Heart right ventricle (tissue), 16 donors: ENCODE results near the gene PSD4. TPM values are rescaled to one million over a fixed set of nuclear protein-coding genes. Genes with fewer than 3 reads are reported as not detected.

Source experiments
- ATAC-seq, 8 donors: fragments of 200-7000 bp; cut with Tn5 transposase; one replicate each; pipeline ENCODE4 v1.9.1; 2020; ENCODE audit warnings: mild to moderate bottlenecking in 8 of 8, moderate library complexity in 8 of 8, moderate number of reproducible peaks in 1 of 8
- DNase-seq, 2 donors: peaks; one replicate each; pipeline ENCODE4 v3.0.0-alpha.2; 2020
- H3K27ac ChIP-seq, 10 donors: fragments of 200-600 bp; sonication (generic) in 2 of 10; one replicate each; pipeline versions ENCODE4 v1.5.0 to v1.8.0; 2020 to 2022; ENCODE audit warnings: mild to moderate bottlenecking in 3 of 10
- H3K27me3 ChIP-seq, 7 donors: fragments of 200-600 bp; one replicate each; pipeline ENCODE4 v1.8.0; 2021 to 2022; ENCODE audit warnings: mild to moderate bottlenecking in 2 of 7
- H3K36me3 ChIP-seq, 9 donors: fragments of 200-600 bp; sonication (generic) in 1 of 9; one replicate each; pipeline versions ENCODE4 v1.5.0 to v1.8.0; 2020 to 2022; ENCODE audit warnings: mild to moderate bottlenecking in 2 of 9
- H3K4me1 ChIP-seq, 9 donors: fragments of 200-600 bp; sonication (generic) in 1 of 9; one replicate each; pipeline versions ENCODE4 v1.5.0 to v1.8.0; 2020 to 2022; ENCODE audit warnings: mild to moderate bottlenecking in 4 of 9
- H3K4me3 ChIP-seq, 10 donors: fragments of 200-600 bp; sonication (generic) in 2 of 10; one replicate each; pipeline versions ENCODE4 v1.5.0 to v1.8.0; 2020 to 2022; ENCODE audit warnings: mild to moderate bottlenecking in 7 of 10, moderate library complexity in 2 of 10
- H3K9me3 ChIP-seq, 11 donors: fragments of 200-600 bp in 10 of 11; sonication (generic) in 2 of 11; one replicate each; pipeline versions ENCODE4 v1.5.0 to v1.8.0; 2013 to 2022; ENCODE audit warnings: mild to moderate bottlenecking in 2 of 11, control low read depth in 1 of 11, moderate library complexity in 1 of 11
- CTCF ChIP-seq, 9 donors: fragments of 200-600 bp; sonication (generic) in 2 of 9; IDR thresholded peaks; one replicate each; pipeline versions ENCODE4 v1.5.0 to v1.8.0; 2021 to 2022; ENCODE audit warnings: antibody characterized with exemption in 9 of 9, mild to moderate bottlenecking in 5 of 9, moderate library complexity in 1 of 9
- WGBS, 2 donors: extraction: QIAGEN DNeasy Blood & Tissue Kit; methylation state at CpG; one replicate each; pipeline ENCODE4 v1.1.7; 2013; ENCODE audit warnings: inconsistent platforms in 1 of 2; 5-methylcytosine and 5-hydroxymethylcytosine counted together
- intact Hi-C, 10 donors: fragments of 100-400 bp; cut with DNase I; formaldehyde crosslinking; loops; one replicate each; pipeline versions ENCODE4 v1.11.1 to v1.14.2; 2022
- polyA plus RNA-seq, 2 donors: library from polyadenylated mRNA; stranded (reverse); fragments of 200-250 nt; gene quantifications; one replicate each; pipeline ENCODE4 v1.2.3, GENCODE V29; 2013
- total RNA-seq, 10 donors: library from RNA; stranded (reverse); fragmentation: NEBNext Ultra II Directional in 3 of 10; extraction: Animal tissue kit (Norgen Biotek cat#: 25700) in 3 of 10; gene quantifications; one replicate each; pipeline versions ENCODE4 v1.2.1 to v1.2.4, GENCODE V29; 2021 to 2023
- donor health status: Arrhythmogenic right ventricular cardiomyopathy.
- donor health status: ischemic (EF 13 %, LVEDD 7.1; RV severe dilation, severe dysfunction).
- donor health status: healthy with polysubstance abuse.
- donor health status: DM: no; HTN: yes; CAD: no.
- donor health status: DM: no; HTN: no; CAD: no.
- donor health status: ischemic (EF 25% LVEDD 6.9; RV normal size, moderate dysfunction).
- donor health status: ischemic (EF 25% LVEDD 5.7; RV mildly dilated, moderate dysfunction).
- donor health status: healthy.
- donor health status: DM: yes; HTN: yes; CAD: no.
- donor health status: Ischemic cardiomyopathy.
- donor health status: ischemic (EF 35%, LVEDD 5.7; RV mildly dilated, moderate dysfunction).
- donor health status: nonischemic (EF 11% LVEDD 7.7; RV severe dilation, severe dysfunction).
- donor health status: DM: yes; HTN: yes; CAD: no.
- donor health status: PGD.
- donor health status: ischemic (EF 29% LVEDD 5.4; RV normal size, mild dysfunction).
- donor health status: nonischemic (EF 23%, LVEDD 6.1; RV moderate dilation, normal function).

The PSD4 gene
- total and polyA plus RNA-seq, 12 donors = 1.0 to 13.0 (median 1.7) TPM

- no peak overlapping the region for H3K27ac ChIP-seq
- WGBS, 2 donors = 84 to 90% methylated on average over 7 of the region's 7 CpGs
- DNase-seq (no peak), ATAC-seq (no peak)
- H3K9me3 ChIP-seq = no peaks in the 10 kb centered on the region
- peaks cover 0 to 12% (median 0%) of the 10 kb centered on the region in 9 donors for H3K36me3 ChIP-seq
- no peaks in the 10 kb centered on the region for H3K27me3 ChIP-seq
- peaks cover 0 to 6% (median 0%) of the 10 kb centered on the region in 9 donors for H3K4me1 ChIP-seq
- no peak overlapping the region for H3K4me3 ChIP-seq
- intact Hi-C loops = loop anchor here in 1 of 10 donors (10.0 kb wide), 2 partner anchors 63 to 243 kb away; no protein-coding TSS in a partner anchor
- TF ChIP-seq CTCF (IDR thresholded peaks at IDR 0.05) = no peak
Observed at GRCh38 chr2:113131352-113132185, 42.2 kb upstream of the PSD4 start.

GRCh38 chr2:113132414-113133021 lies 41.3 kb upstream of the PSD4 start:
- DNase-seq (no peak), ATAC-seq (no peak)
- Histone ChIP-seq H3K4me3 (no peak overlapping the region), H3K27ac (no peak overlapping the region), H3K36me3 (peaks cover 0 to 12% (median 0%) of the 10 kb centered on the region in 9 donors), H3K27me3 (peaks cover 0 to 3% (median 0%) of the 10 kb centered on the region in 7 donors), H3K9me3 (no peaks in the 10 kb centered on the region), H3K4me1 (no peaks in the 10 kb centered on the region)
- WGBS, 2 donors = 89 to 92% methylated on average over 17 of the region's 17 CpGs
- TF ChIP-seq CTCF (IDR thresholded peaks at IDR 0.05) = no peak
- intact Hi-C loops = loop anchor here in 1 of 10 donors (10.0 kb wide), 2 partner anchors 62 to 242 kb away; no protein-coding TSS in a partner anchor

DNA sequence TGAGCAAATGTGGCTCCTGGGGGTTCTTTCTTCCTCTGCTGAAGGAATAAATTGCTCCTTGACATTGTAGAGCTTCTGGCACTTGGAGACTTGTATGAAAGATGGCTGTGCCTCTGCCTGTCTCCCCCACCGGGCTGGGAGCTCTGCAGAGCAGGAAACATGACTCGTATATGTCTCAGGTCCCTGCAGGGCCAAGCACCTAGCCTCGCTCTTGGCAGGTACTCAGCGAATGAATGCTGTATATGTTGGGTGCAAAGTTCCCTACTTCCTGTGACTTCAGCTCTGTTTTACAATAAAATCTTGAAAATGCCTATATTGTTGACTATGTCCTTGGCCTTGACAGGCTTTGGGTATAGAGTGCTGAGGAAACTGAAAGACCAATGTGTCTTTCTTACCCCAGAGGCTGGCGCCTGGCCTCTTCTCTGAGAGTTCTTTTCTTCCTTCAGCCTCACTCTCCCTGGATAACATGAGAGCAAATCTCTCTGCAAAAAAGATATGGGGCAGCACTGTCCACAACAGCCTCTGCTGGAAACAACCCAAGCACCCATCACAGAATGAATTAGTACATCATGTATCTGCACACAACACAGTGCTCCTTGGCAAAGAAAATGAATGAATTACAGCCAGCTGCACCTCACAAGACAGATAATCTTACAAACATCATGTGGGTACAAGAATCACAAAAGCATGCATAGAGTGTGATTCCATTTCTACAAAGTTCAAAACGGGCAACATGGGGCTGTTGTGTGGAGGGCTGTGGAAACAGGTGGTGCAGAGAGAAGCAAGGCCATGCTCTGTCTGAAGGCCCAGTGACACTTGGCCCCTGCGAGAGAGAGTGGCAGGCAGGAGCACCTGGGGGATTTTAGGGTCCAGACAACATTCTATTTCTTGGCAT lies 39.8 kb upstream of the PSD4 start:
- Histone ChIP-seq H3K4me3 (no peak overlapping the region), H3K36me3 (peaks cover 0 to 12% (median 0%) of the 10 kb centered on the region in 9 donors), H3K27me3 (peaks cover 0 to 5% (median 0%) of the 10 kb centered on the region in 7 donors), H3K4me1 (peaks cover 0 to 6% (median 0%) of the 10 kb centered on the region in 9 donors), H3K9me3 (no peaks in the 10 kb centered on the region), H3K27ac (no peak overlapping the region)
- 71 to 77% methylated on average over 7 of the region's 7 CpGs for WGBS, 2 donors
- no peak for TF ChIP-seq CTCF (IDR thresholded peaks at IDR 0.05)
- intact Hi-C loops = loop anchor here in 1 of 10 donors (10.0 kb wide), 2 partner anchors 61 to 241 kb away; no protein-coding TSS in a partner anchor
- DNase-seq (no peak), ATAC-seq (peak in 1 of 8 donors; percentile 54)

- TF ChIP-seq CTCF (IDR thresholded peaks at IDR 0.05) = no peak
- peaks cover 0 to 12% (median 0%) of the 10 kb centered on the region in 9 donors for H3K36me3 ChIP-seq
- DNase-seq (no peak), ATAC-seq (no peak)
- peaks cover 0 to 6% (median 0%) of the 10 kb centered on the region in 9 donors for H3K4me1 ChIP-seq
- H3K27me3 ChIP-seq = peaks cover 0 to 5% (median 0%) of the 10 kb centered on the region in 7 donors
- H3K9me3 ChIP-seq = no peaks in the 10 kb centered on the region
- no peak overlapping the region for H3K4me3 ChIP-seq
- H3K27ac ChIP-seq = no peak overlapping the region
- intact Hi-C loops = loop anchor here in 9 of 10 donors (5.0 to 10.0 kb wide), 8 partner anchors 60 to 258 kb away; no protein-coding TSS in a partner anchor
Observed at GRCh38 chr2:113134717-113135116, 39.1 kb upstream of the PSD4 start.
